ENCODE measurements around the gene ABCD2. TPM values are rescaled to one million over a fixed set of nuclear protein-coding genes. Genes with fewer than 3 reads are reported as not detected.
A peak's percentile ranks its signal among the peaks of the same experiment; 100 is the strongest.

The ABCD2 gene
- total and polyA plus RNA-seq, 4 donors, result under 0.01 to 0.25 (median 0.05) TPM; not detected in 1

GRCh38 chr12:39588348-39588747 lies 31.3 kb downstream of the ABCD2 start:
- WGBS, result 88% methylated on average over 9 of the region's 9 CpGs
- H3K36me3 ChIP-seq (ENCODE audit: control insufficient read depth in 4 of 4, insufficient read depth in 3 of 4, low read depth in 1 of 4, low read length in 3 of 4), result no peaks in the 10 kb centered on the region
- TF ChIP-seq FOXA2 (IDR thresholded peaks at IDR 0.05) (no peak), ZBTB33 (IDR thresholded peaks at IDR 0.05) (no peak), YY1 (IDR thresholded peaks at IDR 0.05) (no peak)

GRCh38 chr12:39587225-39587624 lies 32.4 kb downstream of the ABCD2 start:
- 63% methylated on average over 3 of the region's 3 CpGs for WGBS
- H3K4me3 ChIP-seq (ENCODE audit: low read depth in 1 of 3, low read length in 3 of 3), result no peak overlapping the region
- H3K27ac ChIP-seq (ENCODE audit: low read depth in 1 of 2, low read length in 2 of 2), result no peak overlapping the region
- no peaks in the 10 kb centered on the region for H3K27me3 ChIP-seq (ENCODE audit: control insufficient read depth in 4 of 4, insufficient read depth in 4 of 4, low read length in 3 of 4)
- H3K36me3 ChIP-seq (ENCODE audit: control insufficient read depth in 4 of 4, insufficient read depth in 3 of 4, low read depth in 1 of 4, low read length in 3 of 4), result no peaks in the 10 kb centered on the region
- no peaks in the 10 kb centered on the region for H3K9me3 ChIP-seq (ENCODE audit: control insufficient read depth in 4 of 4, low read length in 3 of 4)
- no peaks in the 10 kb centered on the region for H3K4me1 ChIP-seq (ENCODE audit: control insufficient read depth in 4 of 4, insufficient read depth in 4 of 4, low read length in 3 of 4)
- peak; percentile 65 to 68 for TF ChIP-seq RAD21 (IDR thresholded peaks at IDR 0.05)
- TF ChIP-seq JUND (IDR thresholded peaks at IDR 0.05), result peak in 1 of 2 donors; percentile 17
- TF ChIP-seq REST (IDR thresholded peaks at IDR 0.05), result no peak
- TF ChIP-seq GABPA (IDR thresholded peaks at IDR 0.05 in 1 of 2, conservative IDR thresholded peaks at IDR 0.05 in 1 of 2), result no peak
- no peak for TF ChIP-seq HNF4A (conservative IDR thresholded peaks at IDR 0.05)
- TF ChIP-seq CTCF (IDR thresholded peaks at IDR 0.05; ENCODE audit: low read depth, low read length, missing input control), result peak; percentile 33
- no peak for TF ChIP-seq YY1 (IDR thresholded peaks at IDR 0.05)
- DNase-seq (ENCODE audit: low spot score), result no peak
- no peak overlapping the region for H3K9ac ChIP-seq (ENCODE audit: low read depth in 1 of 2, low read length in 2 of 2)

More at GRCh38 chr12:39588348-39588747, 31.3 kb downstream of the ABCD2 start:
- DNase-seq (ENCODE audit: low spot score), result no peak
- Histone ChIP-seq H3K4me1 (ENCODE audit: control insufficient read depth in 4 of 4, insufficient read depth in 4 of 4, low read length in 3 of 4) (peaks cover 0 to 3% (median 0%) of the 10 kb centered on the region in 4 donors), H3K27ac (ENCODE audit: low read depth in 1 of 2, low read length in 2 of 2) (no peak overlapping the region), H3K4me3 (ENCODE audit: low read depth in 1 of 3, low read length in 3 of 3) (no peak overlapping the region), H3K9me3 (ENCODE audit: control insufficient read depth in 4 of 4, low read length in 3 of 4) (no peaks in the 10 kb centered on the region), H3K27me3 (ENCODE audit: control insufficient read depth in 4 of 4, insufficient read depth in 4 of 4, low read length in 3 of 4) (no peaks in the 10 kb centered on the region), H3K9ac (ENCODE audit: low read depth in 1 of 2, low read length in 2 of 2) (no peak overlapping the region)

- Histone ChIP-seq H3K36me3 (ENCODE audit: control insufficient read depth in 4 of 4, insufficient read depth in 3 of 4, low read depth in 1 of 4, low read length in 3 of 4) (no peaks in the 10 kb centered on the region), H3K4me1 (ENCODE audit: control insufficient read depth in 4 of 4, insufficient read depth in 4 of 4, low read length in 3 of 4) (no peaks in the 10 kb centered on the region), H3K4me3 (ENCODE audit: low read depth in 1 of 3, low read length in 3 of 3) (no peak overlapping the region), H3K27me3 (ENCODE audit: control insufficient read depth in 4 of 4, insufficient read depth in 4 of 4, low read length in 3 of 4) (no peaks in the 10 kb centered on the region), H3K27ac (ENCODE audit: low read depth in 1 of 2, low read length in 2 of 2) (no peak overlapping the region), H3K9ac (ENCODE audit: low read depth in 1 of 2, low read length in 2 of 2) (no peak overlapping the region), H3K9me3 (ENCODE audit: control insufficient read depth in 4 of 4, low read length in 3 of 4) (no peaks in the 10 kb centered on the region)
- DNase-seq (ENCODE audit: low spot score), result no peak
- TF ChIP-seq EGR1 (IDR thresholded peaks at IDR 0.05; ENCODE audit: low read depth in 2 of 2), result no peak
- peak; percentile 27 for TF ChIP-seq NR2F2 (IDR thresholded peaks at IDR 0.05)
- no peak for TF ChIP-seq ZBTB33 (IDR thresholded peaks at IDR 0.05)
- WGBS, result 77% methylated on average over 1 of the region's 1 CpG
Measured at GRCh38 chr12:39586816-39587215, 32.8 kb downstream of the ABCD2 start.

All from liver (tissue), 9 donors.